OCI-LY3 (cell line): ENCODE results near the gene SKIDA1.

Experiments used
- H2AFZ ChIP-seq: fragments of 200-600, 300-600 bp; shearing (Covaris generic); 2 replicates; pipeline ENCODE4 v1.6.0; 2014; ENCODE audit warnings: antibody characterized with exemption, low read depth, low read length
- H3K27ac ChIP-seq: fragments of 200-600, 300-600 bp; sonication (generic); 2 replicates; pipeline ENCODE4 v1.5.1; 2014; ENCODE audit warnings: mild to moderate bottlenecking, low read length, moderate library complexity, mixed read lengths
- H3K27me3 ChIP-seq: fragments of 200-600, 300-600 bp; sonication (generic); 2 replicates; pipeline ENCODE4 v1.6.1; 2014; ENCODE audit warnings: low read depth, low read length, mixed read lengths
- H3K36me3 ChIP-seq: fragments of 200-600, 300-600 bp; sonication (generic); replicated peaks from 2 replicates; pipeline ENCODE3; 2014; ENCODE audit warnings: low read depth, low read length, mixed read lengths
- H3K4me1 ChIP-seq: fragments of 300-600, 200-600 bp; sonication (generic); 2 replicates; pipeline ENCODE4 v1.6.1; 2014; ENCODE audit warnings: low read length, mixed read lengths
- H3K4me2 ChIP-seq: fragments of 200-600, 300-600 bp; sonication (generic); 2 replicates; pipeline ENCODE4 v1.6.1; 2014; ENCODE audit warnings: low read length, mixed read lengths
- H3K4me3 ChIP-seq: fragments of 300-600, 200-600 bp; sonication (generic); 2 replicates; pipeline ENCODE4 v1.5.1; 2014; ENCODE audit warnings: antibody characterized with exemption, mild to moderate bottlenecking, low read length, moderate library complexity
- H3K79me2 ChIP-seq: fragments of 300-600, 200-600 bp; shearing (Covaris generic); 2 replicates; pipeline ENCODE4 v1.6.1; 2014; ENCODE audit warnings: mild to moderate bottlenecking, low read length, mixed read lengths
- H3K9ac ChIP-seq: fragments of 300-600, 200-600 bp; shearing (Covaris generic); 2 replicates; pipeline ENCODE4 v1.6.0; 2014; ENCODE audit warnings: mild to moderate bottlenecking, low read length, moderate library complexity
- H3K9me3 ChIP-seq: fragments of 200-600, 300-600 bp; shearing (Covaris generic); 2 replicates; pipeline ENCODE4 v1.6.1; 2014; ENCODE audit warnings: low read length, mixed read lengths; ENCODE audit not compliant: insufficient read depth
- H4K20me1 ChIP-seq: fragments of 200-600, 300-600 bp; sonication (generic); 2 replicates; pipeline ENCODE4 v1.6.1; 2016; ENCODE audit warnings: low read length, mixed read lengths; ENCODE audit not compliant: insufficient read depth
- CTCF ChIP-seq: fragments of 200-600, 300-600 bp; sonication (generic); IDR thresholded peaks from 2 replicates; pipeline ENCODE4 v1.5.1; 2014; ENCODE audit warnings: antibody characterized with exemption, low read length, low read depth
- EZH2phosphoT487 ChIP-seq: fragments of 200-600 bp; shearing (Covaris generic); IDR thresholded peaks from 2 replicates; pipeline ENCODE4 v1.6.1; 2018; ENCODE audit warnings: antibody characterized with exemption, mixed run types, low read depth

The SKIDA1 gene

GRCh38 chr10:21535494-21535965 is 10.0 kb upstream of the SKIDA1 start:
- Histone ChIP-seq H3K4me2 (peak overlapping the region; percentile 70), H3K9ac (peak overlapping the region; percentile 47; the same call in 1 of the 2 replicates), H3K36me3 (peaks cover 9% of the 10 kb centered on the region), H3K79me2 (peaks cover 25% of the 10 kb centered on the region), H3K27ac (no peak overlapping the region), H3K27me3 (0 out of 2 replicates have a peak, but pooled peaks cover 2% of the 10 kb centered on the region), H3K4me3 (peak overlapping the region; percentile 98), H3K9me3 (no peaks in the 10 kb centered on the region), H3K4me1 (peaks cover 11% of the 10 kb centered on the region; the same call in 1 of the 2 replicates), H4K20me1 (peaks cover 5% of the 10 kb centered on the region; the same call in 1 of the 2 replicates), H2AFZ (no peak overlapping the region)
- TF ChIP-seq CTCF = no peak
- TF ChIP-seq EZH2phosphoT487 = no peak

GRCh38 chr10:21534604-21535493 is 9.4 kb upstream of the SKIDA1 start:
- Histone ChIP-seq H2AFZ (no peak overlapping the region), H3K4me1 (peaks cover 11% of the 10 kb centered on the region; the same call in 1 of the 2 replicates), H3K27ac (0 out of 2 replicates have a peak overlapping the region, but pooled peaks have one; percentile 32), H3K36me3 (peaks cover 9% of the 10 kb centered on the region), H3K79me2 (peaks cover 25% of the 10 kb centered on the region), H3K9me3 (no peaks in the 10 kb centered on the region), H4K20me1 (peaks cover 5% of the 10 kb centered on the region; the same call in 1 of the 2 replicates), H3K4me2 (peak overlapping the region; percentile 70), H3K9ac (peak overlapping the region; percentile 76), H3K27me3 (peaks cover 7% of the 10 kb centered on the region; the same call in 1 of the 2 replicates), H3K4me3 (peak overlapping the region; percentile 98)
- no peak for TF ChIP-seq CTCF
- no peak for TF ChIP-seq EZH2phosphoT487

- peaks cover 5% of the 10 kb centered on the region; the same call in 1 of the 2 replicates for H4K20me1 ChIP-seq
- H2AFZ ChIP-seq = no peak overlapping the region
- TF ChIP-seq CTCF (no peak), EZH2phosphoT487 (no peak)
- H3K27me3 ChIP-seq = peaks cover 7% of the 10 kb centered on the region; the same call in 1 of the 2 replicates
- peak overlapping the region; percentile 98 for H3K4me3 ChIP-seq
- H3K36me3 ChIP-seq = peaks cover 9% of the 10 kb centered on the region
- H3K4me2 ChIP-seq = peak overlapping the region; percentile 37
- H3K9me3 ChIP-seq = no peaks in the 10 kb centered on the region
- peaks cover 25% of the 10 kb centered on the region for H3K79me2 ChIP-seq
- peak overlapping the region; percentile 32; the same call in 1 of the 2 replicates for H3K27ac ChIP-seq
- H3K9ac ChIP-seq = peak overlapping the region; percentile 76
- peaks cover 11% of the 10 kb centered on the region; the same call in 1 of the 2 replicates for H3K4me1 ChIP-seq
Observed at GRCh38 chr10:21534280-21534586, 8.8 kb upstream of the SKIDA1 start.
